ENCODE measurements around the gene UTS2B.

UTS2B gene

GRCh38 chr3:191238321-191238817 lies 92.0 kb downstream of the UTS2B start:
- ChIA-PET CTCF (no interaction called here), POLR2A (no interaction called here)
- Histone ChIP-seq H3K36me3 (ENCODE audit: control insufficient read depth in 2 of 2, insufficient read depth in 1 of 2, low read length in 2 of 2) (no peaks in the 10 kb centered on the region), H3K27ac (ENCODE audit: extremely low read depth, low read depth, low read length) (no peak overlapping the region), H3K4me1 (ENCODE audit: control insufficient read depth, insufficient read depth, low read length) (no peaks in the 10 kb centered on the region), H3K4me3 (ENCODE audit: low read depth, low read length) (no peak overlapping the region), H3K9me3 (ENCODE audit: control insufficient read depth, insufficient read depth, low read depth, low read length) (no peaks in the 10 kb centered on the region)
- TF ChIP-seq, protein P1, sequence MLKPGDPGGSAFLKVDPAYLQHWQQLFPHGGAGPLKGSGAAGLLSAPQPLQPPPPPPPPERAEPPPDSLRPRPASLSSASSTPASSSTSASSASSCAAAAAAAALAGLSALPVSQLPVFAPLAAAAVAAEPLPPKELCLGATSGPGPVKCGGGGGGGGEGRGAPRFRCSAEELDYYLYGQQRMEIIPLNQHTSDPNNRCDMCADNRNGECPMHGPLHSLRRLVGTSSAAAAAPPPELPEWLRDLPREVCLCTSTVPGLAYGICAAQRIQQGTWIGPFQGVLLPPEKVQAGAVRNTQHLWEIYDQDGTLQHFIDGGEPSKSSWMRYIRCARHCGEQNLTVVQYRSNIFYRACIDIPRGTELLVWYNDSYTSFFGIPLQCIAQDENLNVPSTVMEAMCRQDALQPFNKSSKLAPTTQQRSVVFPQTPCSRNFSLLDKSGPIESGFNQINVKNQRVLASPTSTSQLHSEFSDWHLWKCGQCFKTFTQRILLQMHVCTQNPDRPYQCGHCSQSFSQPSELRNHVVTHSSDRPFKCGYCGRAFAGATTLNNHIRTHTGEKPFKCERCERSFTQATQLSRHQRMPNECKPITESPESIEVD (tag by site-specific recombination; IDR thresholded peaks at IDR 0.05), result peak; percentile 39
- no peak for TF ChIP-seq ZNF664 (tag by site-specific recombination; IDR thresholded peaks at IDR 0.05)

- Histone ChIP-seq H3K4me3 (ENCODE audit: low read depth, low read length) (no peak overlapping the region), H3K4me1 (ENCODE audit: control insufficient read depth, insufficient read depth, low read length) (no peaks in the 10 kb centered on the region), H3K27ac (ENCODE audit: extremely low read depth, low read depth, low read length) (no peak overlapping the region), H3K36me3 (ENCODE audit: control insufficient read depth in 2 of 2, insufficient read depth in 1 of 2, low read length in 2 of 2) (no peaks in the 10 kb centered on the region), H3K9me3 (ENCODE audit: control insufficient read depth, insufficient read depth, low read depth, low read length) (no peaks in the 10 kb centered on the region)
- ChIA-PET CTCF (no interaction called here), POLR2A (no interaction called here)
- TF ChIP-seq ZNF521 (tag by site-specific recombination; IDR thresholded peaks at IDR 0.05) (no peak), MYNN (tag by site-specific recombination; IDR thresholded peaks at IDR 0.05; ENCODE audit: borderline replicate concordance) (no peak), ZBTB26 (tag by site-specific recombination; optimal IDR thresholded peaks at IDR 0.05) (no peak), SCRT2 (tag by site-specific recombination; IDR thresholded peaks at IDR 0.05) (no peak), BCL11A (tag by site-specific recombination; IDR thresholded peaks at IDR 0.05; ENCODE audit: low read depth) (no peak), ZNF530 (tag by site-specific recombination; IDR thresholded peaks at IDR 0.05; ENCODE audit: low read depth) (no peak), TRIM28 (IDR thresholded peaks at IDR 0.05; ENCODE audit: borderline replicate concordance, low read length) (no peak), ZNF626 (tag by site-specific recombination; IDR thresholded peaks at IDR 0.05) (no peak), SALL2 (tag by site-specific recombination; IDR thresholded peaks at IDR 0.05; ENCODE audit: borderline replicate concordance) (no peak), ZFP3 (tag by site-specific recombination; IDR thresholded peaks at IDR 0.05; ENCODE audit: low read depth) (no peak), YY2 (tag by site-specific recombination; IDR thresholded peaks at IDR 0.05) (no peak), ZNF76 (tag by site-specific recombination; IDR thresholded peaks at IDR 0.05; ENCODE audit: borderline replicate concordance, low read depth) (no peak), ZNF513 (tag by site-specific recombination; IDR thresholded peaks at IDR 0.05) (no peak), GFI1B (tag by site-specific recombination; IDR thresholded peaks at IDR 0.05) (no peak), KLF16 (tag by site-specific recombination; IDR thresholded peaks at IDR 0.05) (no peak), ZNF544 (tag by site-specific recombination; IDR thresholded peaks at IDR 0.05) (no peak)
- TF ChIP-seq, protein P1 (tag by site-specific recombination; IDR thresholded peaks at IDR 0.05), result no peak
These were observed 93.1 kb downstream of the UTS2B start for GRCh38 chr3:191237047-191237882.

Measured in HEK293 (cell line).